ENCODE data around the gene ALPG.
"Not testable (repeated sequence)": the region's sequence is repeated elsewhere in the genome, so short reads cannot be mapped to it uniquely, and the experiment has no call there.

ALPG gene

GRCh38 chr2:232406556-232407310 is at the start of gene ALPG:
Gene ALPG, plus strand, starts transcription at chr2:232406844. Its CDS starts 51 bp downstream, at chr2:232406895.
- H3K4me3 ChIP-seq (replicated peaks; ENCODE audit: low read depth, low read length): no peak within 1 kb of the TSS
- TF ChIP-seq CTCF (IDR thresholded peaks at IDR 0.05; ENCODE audit: low read depth, low read length, missing control alignments): no peak
- no peak for DNase-seq (ENCODE audit: extremely low read depth, low read depth)

GRCh38 chr2:232361646-232362045 is 45.0 kb upstream of the ALPG start:
- TF ChIP-seq CTCF (IDR thresholded peaks at IDR 0.05; ENCODE audit: low read depth, low read length, missing control alignments): no peak
- no peak overlapping the region for H3K4me3 ChIP-seq (replicated peaks; ENCODE audit: low read depth, low read length)
- DNase-seq (ENCODE audit: extremely low read depth, low read depth): no peak

- no peak for DNase-seq (ENCODE audit: extremely low read depth, low read depth)
- H3K4me3 ChIP-seq (replicated peaks; ENCODE audit: low read depth, low read length): no peak overlapping the region
- TF ChIP-seq CTCF (IDR thresholded peaks at IDR 0.05; ENCODE audit: low read depth, low read length, missing control alignments): no peak
Measured at GRCh38 chr2:232362174-232362900, 44.3 kb upstream of the ALPG start.

- not testable (repeated sequence) for DNase-seq (ENCODE audit: extremely low read depth, low read depth); H3K4me3 ChIP-seq (replicated peaks; ENCODE audit: low read depth, low read length)
Measured at GRCh38 chr2:232363064-232363783, 43.4 kb upstream of the ALPG start.

GRCh38 chr2:232363784-232364615 is 42.6 kb upstream of the ALPG start:
- H3K4me3 ChIP-seq (replicated peaks; ENCODE audit: low read depth, low read length): no peak overlapping the region
- no peak for TF ChIP-seq CTCF (IDR thresholded peaks at IDR 0.05; ENCODE audit: low read depth, low read length, missing control alignments)
- DNase-seq (ENCODE audit: extremely low read depth, low read depth): no peak

- H3K4me3 ChIP-seq (replicated peaks; ENCODE audit: low read depth, low read length); DNase-seq (ENCODE audit: extremely low read depth, low read depth): not testable (repeated sequence)
Measured at GRCh38 chr2:232364806-232365594, 41.6 kb upstream of the ALPG start.
